HL-60 (cell line): ENCODE results near the gene NR1D2.

Experiments
- CTCF ChIP-seq: IDR thresholded peaks from one replicate; pipeline ENCODE4 v1.5.1; 2011; ENCODE audit warnings: low read length, control low read depth, inconsistent platforms; ENCODE audit not compliant: insufficient read depth
- POLR2AphosphoS5 ChIP-seq: IDR thresholded peaks from 2 replicates; pipeline ENCODE4 v1.6.1; 2012; ENCODE audit warnings: low read depth
- SPI1 ChIP-seq: IDR thresholded peaks from 2 replicates; pipeline ENCODE4 v1.6.1; 2012; ENCODE audit warnings: low read depth, mild to moderate bottlenecking, borderline replicate concordance

DNA sequence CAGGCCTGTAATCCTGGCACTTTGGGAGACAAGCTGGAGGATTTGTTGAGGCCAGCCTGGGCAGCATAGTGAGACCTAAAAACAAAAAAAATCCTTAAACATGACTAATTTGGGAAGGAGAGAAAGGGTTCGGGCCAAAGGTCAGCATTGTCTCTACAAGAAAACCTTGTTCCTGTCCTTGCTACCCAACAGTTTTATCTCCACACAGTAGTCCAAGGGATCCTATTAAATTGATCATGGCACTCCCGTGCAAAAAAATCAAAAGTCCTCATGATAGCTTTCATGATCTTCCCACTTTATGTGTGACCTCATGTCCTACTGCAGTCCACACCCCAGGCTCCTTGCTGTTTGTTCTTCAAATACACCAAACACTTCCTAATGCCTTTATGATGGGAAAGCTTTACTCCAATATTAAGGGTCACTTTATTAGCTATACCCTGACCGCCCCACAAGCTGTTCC lies 24.0 kb upstream of the NR1D2 start:
- no peak for TF ChIP-seq CTCF
- peak; percentile 59 for TF ChIP-seq POLR2AphosphoS5
- no peak for TF ChIP-seq SPI1
